HepG2 (cell line): ENCODE data around the gene MALRD1. TPM values are rescaled to one million over a fixed set of nuclear protein-coding genes. Genes with fewer than 3 reads are reported as not detected.
A peak's percentile ranks its signal among the peaks of the same experiment; 100 is the strongest.

Experiments
- ATAC-seq: fragments of 200-7000 bp; cut with Tn5 transposase; 3 replicates; pipeline ENCODE4 v1.9.1; 2020; ENCODE audit warnings: mild to moderate bottlenecking, moderate library complexity
- BruUV-seq: library from RNA; stranded (reverse); fragments of 400-500 nt; replicated peaks from 2 replicates; lab custom pipeline; 2021; lab: Mats Ljungman, UMichigan
- CTCF ChIA-PET: fragments of 300-600 bp; formaldehyde crosslinking; extraction: SDS; loops from one replicate; lab custom pipeline; 2021; ENCODE audit warnings: low total read pairs, inconsistent platforms, low intra/inter-chr PET ratio; lab: Yijun Ruan, JAX
- POLR2A ChIA-PET: fragments of 350-600 bp; sonication (Branson Sonifier 250); formaldehyde crosslinking; loops from one replicate; lab custom pipeline; 2020; ENCODE audit warnings: antibody characterized with exemption, inconsistent platforms; lab: Yijun Ruan, JAX
- DNase-seq: peaks from one replicate; pipeline ENCODE4 v3.0.0-alpha.2; 2015; ENCODE audit warnings: low spot score
- FAIRE-seq: peaks from 3 replicates; lab custom pipeline; 2011; peaks lifted over from hg19 to GRCh38; lab: Jason Lieb, UNC
- H2AFZ ChIP-seq: one replicate; pipeline ENCODE4 v1.6.1; 2011; ENCODE audit warnings: low read length, inconsistent platforms
- H3K27ac ChIP-seq: fragments of 300-600 bp; 3 replicates; pipeline ENCODE4 v1.8.0; 2011; ENCODE audit warnings: mixed run types, mild to moderate bottlenecking, mixed read lengths, low read length, inconsistent platforms; ENCODE audit not compliant: insufficient read depth; ENCODE audit errors: extremely low read length
- H3K27me3 ChIP-seq, 2 experiments: fragments of 200-600 bp in 1 of 2; 2 replicates in 1 of 2; 3 replicates in 1 of 2; pipeline versions ENCODE4 v1.6.0 to v1.8.0; 2011; ENCODE audit warnings: low read length in 2 of 2, mild to moderate bottlenecking in 2 of 2, moderate library complexity in 2 of 2, inconsistent platforms in 1 of 2; ENCODE audit not compliant: insufficient read depth in 2 of 2, control insufficient read depth in 1 of 2
- H3K36me3 ChIP-seq, 2 experiments: fragments of 200-600 bp in 1 of 2; replicated peaks in 1 of 2; 2 replicates in 1 of 2; 3 replicates in 1 of 2; pipeline versions ENCODE4 v1.5.1 to v1.8.0; 2011; ENCODE audit warnings: low read length in 2 of 2, inconsistent platforms in 1 of 2; ENCODE audit not compliant: insufficient read depth in 2 of 2, control insufficient read depth in 1 of 2
- H3K4me1 ChIP-seq: 2 replicates; pipeline ENCODE4 v1.5.1; 2012; ENCODE audit warnings: low read length, inconsistent platforms; ENCODE audit not compliant: insufficient read depth
- H3K4me2 ChIP-seq: 2 replicates; pipeline ENCODE4 v1.6.0; 2011; ENCODE audit warnings: low read depth, low read length, inconsistent platforms
- H3K4me3 ChIP-seq, 3 experiments: fragments of 200-600 bp in 1 of 3; sonication (generic), shearing (Covaris generic) in 1 of 3; replicated peaks in 1 of 3; 2 replicates each; pipeline ENCODE4 v1.5.1; 2011 to 2016; ENCODE audit warnings: low read length in 3 of 3, inconsistent platforms in 2 of 3, low read depth in 2 of 3, mild to moderate bottlenecking in 2 of 3, control low read depth in 1 of 3, mixed read lengths in 1 of 3; ENCODE audit not compliant: insufficient read depth in 1 of 3
- H3K79me2 ChIP-seq: one replicate; pipeline ENCODE4 v1.6.1; 2011; ENCODE audit warnings: low read length, inconsistent platforms; ENCODE audit not compliant: insufficient read depth
- H3K9ac ChIP-seq: 2 replicates; pipeline ENCODE4 v1.6.0; 2011; ENCODE audit warnings: mild to moderate bottlenecking, low read depth, low read length, inconsistent platforms; ENCODE audit not compliant: insufficient read depth
- H3K9me3 ChIP-seq: 2 replicates; pipeline ENCODE4 v1.5.1; 2012; ENCODE audit warnings: mild to moderate bottlenecking, low read length
- H4K20me1 ChIP-seq: 2 replicates; pipeline ENCODE4 v1.6.0; 2011; ENCODE audit warnings: inconsistent platforms, mild to moderate bottlenecking, low read length, moderate library complexity; ENCODE audit not compliant: insufficient read depth
- HDAC2 ChIP-seq: sonication (generic); formaldehyde crosslinking; IDR thresholded peaks from 2 replicates; pipeline ENCODE4 v1.4.0; 2020; ENCODE audit warnings: missing genetic modification reagents
- STAG1 ChIP-seq: sonication (generic); formaldehyde crosslinking; IDR thresholded peaks from 2 replicates; pipeline ENCODE4 v1.4.0; 2020; ENCODE audit warnings: missing genetic modification reagents
- ZNF225 ChIP-seq: sonication (generic); formaldehyde crosslinking; IDR thresholded peaks from 2 replicates; pipeline ENCODE4 v1.4.0; 2020; ENCODE audit warnings: mild to moderate bottlenecking, missing genetic modification reagents
- WGBS: methylation state at CpG from one replicate; pipeline ENCODE4 v1.1.6; 2017; ENCODE audit warnings: low lambda C conversion rate; 5-methylcytosine and 5-hydroxymethylcytosine counted together
- in situ Hi-C: cut with HindIII; loops from 2 replicates; pipeline ENCODE4 v1.10.0; 2017; ENCODE audit warnings: low pct_unique_long_range_greater_than_20kb; ENCODE audit not compliant: extremely low pct_ligation_motif_present
- intact Hi-C: fragments of 100-400 bp; cut with micrococcal nuclease; formaldehyde crosslinking; loops from one replicate; pipeline ENCODE4 v1.10.0; 2022; ENCODE audit not compliant: unreplicated experiment
- polyA plus RNA-seq, 8 experiments: library from polyadenylated mRNA; depleted of rRNA in 3 of 8; stranded (reverse) in 7 of 8; unstranded in 1 of 8; fragments of >200 nt; fragmentation: Illumina TruSeq in 4 of 8; extraction: Trizol in 4 of 8; gene quantifications; 2 replicates each; pipeline versions ENCODE4 v1.2.1 to v1.2.3, GENCODE V29; 2011 to 2016; ENCODE audit warnings: low read depth in 4 of 8, missing spikeins in 1 of 8, mixed read lengths in 1 of 8; ENCODE audit not compliant: insufficient read depth in 1 of 8
- total RNA-seq, 5 experiments: library from RNA; depleted of rRNA; stranded (reverse); fragments of >200 nt; fragmentation: Illumina TruSeq; extraction: Trizol; gene quantifications; 2 replicates each; pipeline ENCODE4 v1.2.3, GENCODE V29; 2016; ENCODE audit warnings: low read depth in 1 of 5
- TF ChIP-seq, protein P1 (sequence below): sonication (generic); formaldehyde crosslinking; IDR thresholded peaks from 2 replicates; pipeline ENCODE4 v1.5.0; 2020; ENCODE audit warnings: mild to moderate bottlenecking, missing genetic modification reagents, moderate library complexity

The MALRD1 gene
- total and polyA plus RNA-seq, 2 of the 13 experiments (the other 11 are each of a cell fraction or from before 2014, with no cell fraction given): 5.7 to 15.4 TPM

DNA sequence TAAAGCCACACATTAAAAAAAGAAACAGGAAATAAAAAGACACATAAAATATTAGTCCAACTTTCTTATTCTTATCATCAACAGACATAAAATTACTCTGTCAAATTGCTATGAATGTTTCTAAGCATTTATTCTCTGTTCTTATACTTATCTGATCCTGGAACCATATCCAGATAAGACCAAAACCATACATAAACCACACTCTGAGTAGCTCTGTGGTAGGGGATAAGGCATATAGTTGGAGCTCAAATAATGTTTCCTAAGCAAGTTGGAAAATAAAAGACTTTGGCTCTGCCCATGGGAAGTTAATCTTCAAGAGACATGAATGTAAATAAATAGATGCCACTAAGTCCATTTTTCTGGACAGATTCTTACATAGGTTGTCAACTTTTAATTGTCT lies 664.6 kb downstream of the MALRD1 start (continued):
- TF ChIP-seq HDAC2 (CRISPR knock-in tag): no peak

GRCh38 chr10:19713800-19714525 lies 665.4 kb downstream of the MALRD1 start:
- Histone ChIP-seq H3K79me2 (no peaks in the 10 kb centered on the region), H3K4me2 (no peak overlapping the region), H2AFZ (no peak overlapping the region), H3K36me3 (no peaks in the 10 kb centered on the region), H3K9ac (no peak overlapping the region), H3K4me3 (no peak overlapping the region), H3K4me1 (no peaks in the 10 kb centered on the region), H3K27ac (no peak overlapping the region), H3K9me3 (peaks cover 36% of the 10 kb centered on the region), H3K27me3 (no peaks in the 10 kb centered on the region), H4K20me1 (no peaks in the 10 kb centered on the region)
- FAIRE-seq: no peak
- BruUV-seq: no TSS peak
- DNase-seq: no peak
- 45% methylated on average over 14 of the region's 18 CpGs for WGBS
- in situ Hi-C loops: no loop called here
- TF ChIP-seq, protein P1, sequence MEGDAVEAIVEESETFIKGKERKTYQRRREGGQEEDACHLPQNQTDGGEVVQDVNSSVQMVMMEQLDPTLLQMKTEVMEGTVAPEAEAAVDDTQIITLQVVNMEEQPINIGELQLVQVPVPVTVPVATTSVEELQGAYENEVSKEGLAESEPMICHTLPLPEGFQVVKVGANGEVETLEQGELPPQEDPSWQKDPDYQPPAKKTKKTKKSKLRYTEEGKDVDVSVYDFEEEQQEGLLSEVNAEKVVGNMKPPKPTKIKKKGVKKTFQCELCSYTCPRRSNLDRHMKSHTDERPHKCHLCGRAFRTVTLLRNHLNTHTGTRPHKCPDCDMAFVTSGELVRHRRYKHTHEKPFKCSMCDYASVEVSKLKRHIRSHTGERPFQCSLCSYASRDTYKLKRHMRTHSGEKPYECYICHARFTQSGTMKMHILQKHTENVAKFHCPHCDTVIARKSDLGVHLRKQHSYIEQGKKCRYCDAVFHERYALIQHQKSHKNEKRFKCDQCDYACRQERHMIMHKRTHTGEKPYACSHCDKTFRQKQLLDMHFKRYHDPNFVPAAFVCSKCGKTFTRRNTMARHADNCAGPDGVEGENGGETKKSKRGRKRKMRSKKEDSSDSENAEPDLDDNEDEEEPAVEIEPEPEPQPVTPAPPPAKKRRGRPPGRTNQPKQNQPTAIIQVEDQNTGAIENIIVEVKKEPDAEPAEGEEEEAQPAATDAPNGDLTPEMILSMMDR: peak; percentile 30
- TF ChIP-seq ZNF225 (CRISPR knock-in tag) (no peak), STAG1 (CRISPR knock-in tag) (peak; percentile 8; the same call in 1 of the 2 replicates)
- ATAC-seq: peak; percentile 53
- CTCF ChIA-PET: no interaction called here
- POLR2A ChIA-PET: no interaction called here
- intact Hi-C loops: no loop called here
